HAP-1 (cell line): ENCODE results near the gene SYNE1.
"Not testable (repeated sequence)": the region's sequence is repeated elsewhere in the genome, so short reads cannot be mapped to it uniquely, and the experiment has no call there.

ENCODE experiments used
- DNase-seq, 2 experiments: peaks; one replicate each; pipeline ENCODE4 v3.0.0-alpha.2; 2016 to 2020; ENCODE audit warnings: low spot score in 2 of 2
- H3K27me3 ChIP-seq: fragments of 250-450 bp; sonication (Bioruptor Pico); 2 replicates; pipeline ENCODE4 v1.5.1; 2020; ENCODE audit warnings: low read depth, mild to moderate bottlenecking, moderate library complexity
- H3K36me3 ChIP-seq: fragments of 250-450 bp; sonication (Bioruptor Pico); replicated peaks from 2 replicates; pipeline ENCODE4 v1.5.1; 2020; ENCODE audit warnings: mild to moderate bottlenecking
- H3K4me1 ChIP-seq: fragments of 250-450 bp; sonication (Bioruptor Pico); 2 replicates; pipeline ENCODE4 v1.5.1; 2020; ENCODE audit warnings: mild to moderate bottlenecking
- H3K4me3 ChIP-seq: fragments of 250-450 bp; sonication (Bioruptor Pico); 2 replicates; pipeline ENCODE4 v1.5.1; 2020; ENCODE audit warnings: mild to moderate bottlenecking, moderate library complexity
- H3K9me3 ChIP-seq: fragments of 250-450 bp; sonication (Bioruptor Pico); 2 replicates; pipeline ENCODE4 v1.5.1; 2020; ENCODE audit warnings: mild to moderate bottlenecking, moderate library complexity
- in situ Hi-C: fragments of 300-500 bp; cut with MboI; formaldehyde crosslinking; loops from 3 replicates; pipeline ENCODE4 v1.14.3; 2020; ENCODE audit warnings: low sequenced_read_pairs, inconsistent platforms, mixed read lengths

The SYNE1 gene

DNA sequence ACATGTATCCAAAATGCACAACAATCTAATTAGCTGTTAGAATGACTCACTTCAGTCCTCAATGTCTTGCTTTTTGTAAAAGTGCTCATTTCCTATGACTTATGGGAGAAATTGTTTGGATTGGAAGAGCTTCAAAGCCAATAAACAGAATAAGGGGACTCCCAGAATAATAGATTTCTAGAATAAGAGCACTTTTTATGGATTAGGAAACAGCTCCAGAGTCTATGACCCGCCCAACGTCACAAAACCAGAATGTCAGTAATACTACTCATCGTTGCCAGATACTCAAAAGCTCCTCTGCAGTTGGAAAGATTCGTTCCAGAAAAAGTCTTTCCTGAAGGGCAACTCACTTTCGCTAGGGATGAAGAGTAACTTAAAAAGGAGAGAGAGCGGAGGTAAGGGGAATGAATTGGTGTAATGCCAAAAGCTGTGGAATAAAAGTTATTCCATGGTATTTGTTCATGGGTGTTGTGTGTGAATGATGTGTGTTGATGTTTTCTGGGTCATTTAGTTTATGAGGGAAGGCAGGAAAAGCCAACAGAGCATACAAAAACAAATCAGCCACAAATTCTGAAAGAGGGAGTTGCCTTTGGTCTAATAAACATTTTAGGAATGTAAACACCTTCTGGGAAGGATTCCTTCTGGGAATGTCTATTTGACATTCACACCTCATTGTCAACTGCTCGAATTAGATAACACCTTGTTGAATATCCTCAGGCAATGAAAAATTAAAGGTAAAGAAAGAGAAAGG lies 64.6 kb downstream of the SYNE1 start:
- Histone ChIP-seq H3K4me3 (no peak overlapping the region), H3K4me1 (no peaks in the 10 kb centered on the region), H3K9me3 (no peaks in the 10 kb centered on the region), H3K36me3 (no peaks in the 10 kb centered on the region), H3K27me3 (no peaks in the 10 kb centered on the region)
- no peak for DNase-seq
- in situ Hi-C loops, result no loop called here

DNA sequence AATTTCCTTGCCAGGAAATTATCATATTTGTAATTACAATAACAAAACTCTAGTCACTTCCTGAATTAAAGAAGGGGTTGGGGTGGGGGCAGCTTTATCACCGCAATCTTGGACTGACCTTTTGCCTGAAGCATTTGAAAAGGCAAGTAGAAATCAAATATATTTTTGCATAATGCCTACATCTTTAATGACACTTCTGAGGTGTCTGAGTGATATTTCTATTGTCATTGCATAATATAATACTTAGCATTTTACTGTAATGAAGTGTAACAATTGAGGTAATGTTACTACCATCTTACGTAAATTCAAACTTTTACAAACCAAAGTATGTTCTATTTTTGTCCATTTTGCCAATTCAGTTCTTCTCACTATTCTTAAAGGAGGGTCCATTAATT lies 65.2 kb downstream of the SYNE1 start:
- DNase-seq, result no peak
- Histone ChIP-seq H3K9me3 (no peaks in the 10 kb centered on the region), H3K4me1 (no peaks in the 10 kb centered on the region), H3K4me3 (no peak overlapping the region), H3K36me3 (no peaks in the 10 kb centered on the region), H3K27me3 (no peaks in the 10 kb centered on the region)
- in situ Hi-C loops, result no loop called here

DNA sequence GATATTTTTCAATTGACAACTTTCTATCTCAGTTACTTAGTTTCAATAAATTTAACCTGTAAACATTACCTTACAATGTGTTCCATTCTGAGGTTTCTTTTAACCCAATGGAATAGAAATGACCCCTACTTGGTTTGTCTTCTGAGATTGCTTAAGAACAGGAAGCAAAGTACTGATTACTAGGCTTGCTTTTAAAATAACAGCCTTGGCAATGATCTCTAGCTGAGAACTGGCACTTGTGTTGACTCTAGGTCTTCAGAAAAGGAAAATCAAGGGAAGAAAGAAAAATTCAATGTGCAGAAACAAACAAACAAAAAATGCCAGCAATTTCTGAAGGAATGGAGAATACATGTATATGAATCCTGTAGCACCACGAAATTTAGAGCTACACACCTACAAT lies 66.1 kb downstream of the SYNE1 start:
- no peak for DNase-seq
- Histone ChIP-seq H3K9me3 (no peaks in the 10 kb centered on the region), H3K4me3 (no peak overlapping the region), H3K4me1 (no peaks in the 10 kb centered on the region), H3K36me3 (no peaks in the 10 kb centered on the region), H3K27me3 (no peaks in the 10 kb centered on the region)
- in situ Hi-C loops, result no loop called here

GRCh38 chr6:152566103-152566875 lies 70.9 kb downstream of the SYNE1 start:
- Histone ChIP-seq H3K36me3 (no peaks in the 10 kb centered on the region), H3K4me1 (peaks cover 3% of the 10 kb centered on the region; the same call in 1 of the 2 replicates), H3K9me3 (no peaks in the 10 kb centered on the region; the same call in 1 of the 2 replicates), H3K4me3 (no peak overlapping the region), H3K27me3 (no peaks in the 10 kb centered on the region; the same call in 1 of the 2 replicates)
- in situ Hi-C loops, result no loop called here
- DNase-seq, result no peak

DNA sequence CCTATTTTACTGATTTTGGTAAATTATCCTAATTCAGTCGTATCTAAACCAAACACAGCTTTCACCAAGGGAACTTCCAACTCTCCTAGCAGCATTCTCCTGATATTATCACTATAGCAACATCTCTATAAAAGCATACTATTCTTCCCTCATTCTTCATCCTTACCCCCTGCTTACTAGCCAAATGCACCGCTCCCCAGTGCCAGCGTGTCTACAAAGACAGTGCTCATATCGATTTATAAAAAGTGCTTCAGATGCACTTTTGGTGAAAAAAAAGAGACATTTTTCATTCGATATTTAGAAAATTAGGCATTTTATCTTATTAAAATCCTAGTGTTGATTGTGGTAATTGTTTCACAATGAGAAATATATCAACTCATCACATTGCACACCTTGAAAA lies 74.0 kb downstream of the SYNE1 start:
- in situ Hi-C loops, result no loop called here
- peaks cover 3% of the 10 kb centered on the region; the same call in 1 of the 2 replicates for H3K4me1 ChIP-seq
- no peak for DNase-seq

DNA sequence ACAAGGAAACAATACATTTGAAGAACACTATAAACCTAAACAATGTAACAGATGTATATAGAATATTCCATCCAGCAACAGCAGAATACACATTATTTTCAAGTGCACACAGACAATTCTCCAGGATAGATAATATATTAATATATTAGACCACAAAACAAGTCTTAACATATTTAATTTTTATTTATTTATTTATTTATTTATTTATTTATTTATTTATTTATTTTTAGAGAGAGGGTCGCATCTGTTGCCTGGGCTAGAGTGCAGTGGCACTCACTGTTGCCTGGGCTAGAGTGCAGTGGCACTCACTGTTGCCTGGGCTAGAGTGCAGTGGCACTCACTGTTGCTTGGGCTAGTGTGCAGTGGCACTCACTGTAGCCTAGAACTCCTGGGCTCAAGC lies 78.4 kb downstream of the SYNE1 start:
- H3K4me1 ChIP-seq, H3K9me3 ChIP-seq, H3K27me3 ChIP-seq, H3K4me3 ChIP-seq, DNase-seq, H3K36me3 ChIP-seq, in situ Hi-C loops: not testable (repeated sequence)

More for the DNA sequence above, 74.0 kb downstream of the SYNE1 start:
- Histone ChIP-seq H3K36me3 (no peaks in the 10 kb centered on the region), H3K27me3 (no peaks in the 10 kb centered on the region; the same call in 1 of the 2 replicates), H3K4me3 (no peak overlapping the region), H3K9me3 (no peaks in the 10 kb centered on the region; the same call in 1 of the 2 replicates)

DNA sequence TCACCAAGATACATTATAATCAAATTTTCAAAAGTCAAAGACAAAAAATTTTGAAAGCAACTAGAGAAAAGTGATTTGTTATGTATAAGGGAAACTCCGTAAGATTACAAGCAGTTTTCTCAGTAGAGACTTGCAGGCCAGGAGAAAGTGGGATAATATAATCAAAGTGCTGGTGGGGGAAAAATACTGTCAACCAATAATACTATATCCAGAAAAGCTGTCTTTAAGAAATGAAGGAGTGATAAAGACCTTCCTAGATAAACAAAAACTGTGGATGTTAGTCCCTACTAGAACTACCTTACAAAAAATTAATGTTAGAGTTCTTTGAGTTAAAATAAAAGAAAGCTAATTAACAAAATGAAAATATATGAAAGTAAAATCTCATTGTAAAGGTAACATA lies 79.7 kb downstream of the SYNE1 start:
- Histone ChIP-seq H3K4me3 (no peak overlapping the region), H3K4me1 (peaks cover 3% of the 10 kb centered on the region; the same call in 1 of the 2 replicates), H3K27me3 (no peaks in the 10 kb centered on the region), H3K36me3 (no peaks in the 10 kb centered on the region), H3K9me3 (no peaks in the 10 kb centered on the region; the same call in 1 of the 2 replicates)
- no peak for DNase-seq
- in situ Hi-C loops, result no loop called here

DNA sequence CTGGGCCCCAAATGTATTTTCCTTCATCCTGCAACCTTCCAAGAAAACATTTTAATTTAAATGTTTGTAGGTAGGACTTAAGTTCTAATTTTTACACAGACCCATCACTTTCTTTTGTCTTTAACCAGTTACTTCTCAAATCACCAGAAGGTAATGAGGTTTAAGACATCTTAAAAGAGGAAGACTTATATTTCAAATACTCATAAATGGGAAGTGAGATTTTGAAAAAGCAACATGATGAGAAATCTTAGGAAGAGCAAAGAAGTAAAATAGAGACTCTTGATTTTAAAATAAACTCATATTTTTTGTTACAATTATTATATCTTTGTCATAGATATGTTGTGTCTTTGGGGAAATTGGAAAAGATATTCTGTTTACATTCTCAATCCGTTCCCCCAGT lies 82.3 kb downstream of the SYNE1 start:
- H3K9me3 ChIP-seq, result no peaks in the 10 kb centered on the region
- in situ Hi-C loops, result no loop called here
- H3K4me1 ChIP-seq, result no peaks in the 10 kb centered on the region
- H3K36me3 ChIP-seq, result no peaks in the 10 kb centered on the region
- DNase-seq, result no peak
- H3K4me3 ChIP-seq, result no peak overlapping the region
- H3K27me3 ChIP-seq, result peaks cover 7% of the 10 kb centered on the region

- no peak overlapping the region for H3K4me3 ChIP-seq
- H3K9me3 ChIP-seq, result no peaks in the 10 kb centered on the region
- no peaks in the 10 kb centered on the region for H3K4me1 ChIP-seq
- H3K36me3 ChIP-seq, result no peaks in the 10 kb centered on the region
- peak; percentile 58 to 75 for DNase-seq
- H3K27me3 ChIP-seq, result peaks cover 7% of the 10 kb centered on the region
- in situ Hi-C loops, result no loop called here
Measured at GRCh38 chr6:152552616-152553209, 84.4 kb downstream of the SYNE1 start.

DNA sequence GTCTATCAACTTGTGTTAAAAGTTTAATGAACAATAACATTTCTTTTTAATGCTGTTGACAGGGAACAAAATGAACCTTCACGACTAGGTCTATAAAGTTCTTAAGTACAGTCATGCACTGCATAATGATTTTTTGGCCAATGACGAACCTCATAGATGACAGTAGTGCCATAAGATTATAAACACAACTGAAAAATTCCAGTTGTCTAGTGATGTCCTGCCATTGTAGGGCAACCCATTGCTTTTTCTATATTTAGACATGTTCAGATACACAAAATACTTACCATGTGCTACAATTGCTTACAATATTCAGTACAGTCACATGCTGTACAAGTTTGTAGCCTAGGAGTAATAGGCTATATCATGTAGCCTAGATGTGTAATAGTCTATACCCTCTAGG lies 93.6 kb downstream of the SYNE1 start:
- Histone ChIP-seq H3K27me3 (no peaks in the 10 kb centered on the region), H3K9me3 (no peaks in the 10 kb centered on the region), H3K4me3 (no peak overlapping the region), H3K4me1 (no peaks in the 10 kb centered on the region), H3K36me3 (no peaks in the 10 kb centered on the region)
- DNase-seq, result no peak
- in situ Hi-C loops, result no loop called here

- H3K36me3 ChIP-seq, result no peaks in the 10 kb centered on the region
- DNase-seq, result no peak
- peaks cover 5% of the 10 kb centered on the region; the same call in 1 of the 2 replicates for H3K27me3 ChIP-seq
- no peak overlapping the region for H3K4me3 ChIP-seq
- H3K4me1 ChIP-seq, result no peaks in the 10 kb centered on the region
- no peaks in the 10 kb centered on the region for H3K9me3 ChIP-seq
- in situ Hi-C loops, result no loop called here
Measured at GRCh38 chr6:152540381-152540780, 96.8 kb downstream of the SYNE1 start.

DNA sequence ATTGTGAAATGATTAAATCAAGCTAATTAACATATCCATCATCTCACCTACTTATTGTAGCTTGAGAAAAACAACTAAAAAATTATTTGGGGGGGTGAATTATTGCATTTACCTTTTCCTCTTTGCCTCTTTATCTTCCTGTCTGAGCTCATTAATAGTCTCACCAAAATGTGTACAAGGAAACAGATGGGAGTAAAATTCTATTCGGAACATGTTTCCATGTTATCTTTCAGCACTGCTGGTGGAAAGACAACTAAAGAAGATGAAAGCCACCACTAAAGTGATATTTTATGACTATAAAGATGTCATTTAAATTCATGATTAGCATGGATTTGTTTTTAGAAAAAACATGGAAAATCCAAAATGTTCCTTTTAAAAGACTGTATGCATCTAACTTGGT lies 102.6 kb downstream of the SYNE1 start:
- Histone ChIP-seq H3K4me3 (no peak overlapping the region), H3K9me3 (no peaks in the 10 kb centered on the region), H3K4me1 (no peaks in the 10 kb centered on the region), H3K36me3 (no peaks in the 10 kb centered on the region), H3K27me3 (peaks cover 5% of the 10 kb centered on the region; the same call in 1 of the 2 replicates)
- DNase-seq, result no peak
- in situ Hi-C loops, result no loop called here

GRCh38 chr6:152532556-152533422 lies 104.4 kb downstream of the SYNE1 start:
- Histone ChIP-seq H3K4me3 (no peak overlapping the region), H3K9me3 (no peaks in the 10 kb centered on the region), H3K27me3 (peaks cover 3% of the 10 kb centered on the region; the same call in 1 of the 2 replicates), H3K4me1 (no peaks in the 10 kb centered on the region), H3K36me3 (no peaks in the 10 kb centered on the region)
- in situ Hi-C loops, result no loop called here
- no peak for DNase-seq
